GM10266 (cell line): ENCODE measurements around the gene TNRC6B.

Experiments used
- DNase-seq: peaks from one replicate; pipeline ENCODE4 v3.0.0; 2012; ENCODE audit errors: extremely low spot score
- TF ChIP-seq, protein P1 (sequence below): IDR thresholded peaks from 2 replicates; pipeline ENCODE4 v1.5.1; 2012; ENCODE audit warnings: mild to moderate bottlenecking, low read depth; ENCODE audit not compliant: control insufficient read depth, insufficient read depth; ENCODE audit errors: missing control alignments

Gene TNRC6B

DNA sequence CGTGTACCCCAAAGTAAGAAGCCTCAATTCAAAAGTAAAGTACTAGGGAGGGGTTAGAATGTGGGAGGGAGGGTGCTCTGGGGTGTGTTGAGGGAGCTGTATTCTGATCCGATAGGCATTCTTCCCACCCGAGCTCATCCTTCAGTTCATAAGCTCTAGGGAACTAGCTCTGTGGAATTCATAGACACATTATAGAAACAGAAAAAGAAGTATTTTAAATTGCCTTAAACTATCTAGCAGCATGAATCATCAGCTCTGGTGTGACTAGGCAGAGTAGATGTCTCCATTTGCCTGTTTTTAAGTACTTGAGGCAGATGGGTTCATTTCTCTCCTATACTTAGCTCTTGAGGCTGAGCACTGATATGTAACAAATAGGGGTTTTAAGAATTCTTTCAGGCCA, 185.3 kb downstream of the TNRC6B start:
- no peak for DNase-seq
- TF ChIP-seq, protein P1, sequence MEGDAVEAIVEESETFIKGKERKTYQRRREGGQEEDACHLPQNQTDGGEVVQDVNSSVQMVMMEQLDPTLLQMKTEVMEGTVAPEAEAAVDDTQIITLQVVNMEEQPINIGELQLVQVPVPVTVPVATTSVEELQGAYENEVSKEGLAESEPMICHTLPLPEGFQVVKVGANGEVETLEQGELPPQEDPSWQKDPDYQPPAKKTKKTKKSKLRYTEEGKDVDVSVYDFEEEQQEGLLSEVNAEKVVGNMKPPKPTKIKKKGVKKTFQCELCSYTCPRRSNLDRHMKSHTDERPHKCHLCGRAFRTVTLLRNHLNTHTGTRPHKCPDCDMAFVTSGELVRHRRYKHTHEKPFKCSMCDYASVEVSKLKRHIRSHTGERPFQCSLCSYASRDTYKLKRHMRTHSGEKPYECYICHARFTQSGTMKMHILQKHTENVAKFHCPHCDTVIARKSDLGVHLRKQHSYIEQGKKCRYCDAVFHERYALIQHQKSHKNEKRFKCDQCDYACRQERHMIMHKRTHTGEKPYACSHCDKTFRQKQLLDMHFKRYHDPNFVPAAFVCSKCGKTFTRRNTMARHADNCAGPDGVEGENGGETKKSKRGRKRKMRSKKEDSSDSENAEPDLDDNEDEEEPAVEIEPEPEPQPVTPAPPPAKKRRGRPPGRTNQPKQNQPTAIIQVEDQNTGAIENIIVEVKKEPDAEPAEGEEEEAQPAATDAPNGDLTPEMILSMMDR, result no peak

DNA sequence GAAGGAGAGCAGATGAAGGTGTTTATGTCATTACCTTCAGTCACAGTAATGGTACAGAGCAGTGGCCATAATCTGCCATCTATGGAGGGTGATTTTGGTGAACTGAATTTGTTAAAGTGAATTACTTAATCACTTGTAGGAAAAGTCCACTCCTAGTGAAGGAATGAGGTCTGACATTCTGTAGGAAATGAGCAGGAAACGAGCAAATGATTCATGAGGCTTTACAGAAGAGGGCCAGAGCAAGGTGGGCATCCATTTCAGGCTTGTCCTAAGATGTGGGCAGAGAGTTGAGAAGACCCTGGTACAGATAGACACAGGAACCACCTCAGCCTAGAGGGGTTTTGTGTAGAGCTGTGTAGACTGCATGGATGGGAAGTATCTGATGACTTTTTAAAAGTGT, 186.7 kb downstream of the TNRC6B start:
- no peak for DNase-seq
- TF ChIP-seq, protein P1, result no peak

DNA sequence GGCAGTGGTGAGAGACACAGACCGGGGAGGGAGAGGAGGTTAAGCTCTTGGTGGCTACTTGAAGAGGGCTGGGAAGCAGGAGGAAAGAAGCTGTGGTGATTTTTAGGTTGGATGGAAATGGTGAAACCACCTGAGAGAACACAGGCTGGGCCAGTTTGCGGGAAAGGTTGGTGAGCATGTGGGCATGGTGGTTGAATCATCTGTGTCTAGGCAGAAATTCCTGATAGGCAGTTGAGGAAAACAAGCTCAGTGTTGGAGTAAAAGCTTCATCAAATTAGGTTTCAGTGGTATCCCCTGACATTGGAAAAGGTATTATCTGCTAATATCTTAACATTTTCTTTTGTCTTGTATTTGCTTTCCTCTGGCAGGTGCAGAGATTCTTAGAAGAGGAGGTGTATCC, 188.3 kb downstream of the TNRC6B start:
- no peak for DNase-seq
- TF ChIP-seq, protein P1, result no peak

DNA sequence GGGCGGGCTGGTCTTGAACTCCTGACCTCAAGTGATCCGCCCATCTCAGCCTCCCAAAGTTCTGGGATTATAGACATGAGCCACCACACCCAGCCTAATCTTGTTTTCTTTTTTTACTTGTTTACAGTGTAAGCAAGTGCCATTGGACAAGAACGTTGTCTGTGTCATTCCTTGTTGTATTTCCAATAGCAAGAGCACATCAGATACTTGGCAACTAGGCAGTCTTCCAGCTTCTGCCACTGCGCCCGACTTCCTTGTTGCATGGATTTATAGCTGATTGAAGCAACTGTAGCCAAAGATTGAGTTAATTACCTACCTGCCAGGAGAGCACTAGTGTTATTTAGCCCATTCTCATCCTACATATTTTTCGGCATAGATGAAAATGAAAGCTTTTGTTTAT, 189.6 kb downstream of the TNRC6B start:
- TF ChIP-seq, protein P1, result no peak
- DNase-seq, result no peak

DNA sequence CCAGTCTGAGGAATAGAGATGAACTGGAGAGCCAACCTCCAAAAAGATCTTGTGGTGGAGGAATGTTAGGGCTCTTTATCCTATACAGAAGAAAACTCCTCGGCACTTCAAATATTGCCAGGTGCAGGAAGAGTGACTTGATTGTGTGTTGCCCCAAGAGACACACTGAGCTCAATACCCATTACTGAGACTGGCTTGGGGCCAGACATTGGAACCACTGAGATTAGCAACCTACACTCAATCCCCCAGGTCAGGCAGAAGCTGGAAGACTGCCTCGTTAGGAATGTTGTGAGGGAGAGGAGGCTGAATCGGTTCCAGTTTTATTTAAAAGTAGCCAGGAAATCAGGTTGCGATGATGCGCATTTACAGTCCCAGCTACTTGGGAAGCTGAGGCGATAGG, 190.3 kb downstream of the TNRC6B start:
- TF ChIP-seq, protein P1, result no peak
- DNase-seq, result no peak

DNA sequence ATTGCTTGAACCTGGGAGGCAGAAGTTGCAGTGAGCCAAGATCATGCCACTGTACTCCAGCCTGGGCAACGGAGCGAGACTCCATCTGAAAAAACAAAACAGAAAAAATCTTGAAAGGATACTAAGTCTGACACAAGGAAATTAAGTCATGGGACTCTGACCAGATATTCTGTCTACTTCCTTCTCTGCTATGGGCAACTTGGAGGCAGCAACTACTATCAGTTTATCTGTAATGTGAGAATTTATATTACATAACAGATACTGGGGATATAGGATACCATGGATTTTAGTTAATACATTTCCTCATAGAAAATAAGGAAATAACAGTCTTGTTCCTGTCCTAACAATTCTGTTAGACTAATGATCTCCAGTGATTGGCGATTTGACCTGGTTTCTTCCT, 191.1 kb downstream of the TNRC6B start:
- TF ChIP-seq, protein P1, result no peak

DNA sequence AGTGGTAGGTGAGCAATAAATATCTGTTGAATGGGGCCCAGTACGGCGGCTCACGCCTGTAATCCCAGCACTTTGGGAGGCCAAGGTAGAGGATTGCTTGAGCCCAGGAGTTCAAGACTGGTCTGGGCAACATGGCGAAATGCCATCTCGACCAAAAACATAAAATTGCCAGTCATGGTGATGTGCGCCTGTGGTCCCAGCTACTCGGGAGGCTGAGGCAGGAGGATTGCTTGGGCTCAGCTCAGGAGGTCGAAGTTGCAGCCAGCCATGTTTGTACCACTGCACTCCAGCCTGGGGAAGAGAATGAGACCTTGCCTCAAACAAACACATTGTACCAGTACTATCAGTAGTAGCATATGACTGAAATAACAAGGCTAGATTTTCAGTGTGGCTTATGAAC, 196.8 kb downstream of the TNRC6B start:
- TF ChIP-seq, protein P1, result no peak
- DNase-seq, result no peak

More for the DNA sequence above, 191.1 kb downstream of the TNRC6B start:
- DNase-seq, result no peak
